KMS-11 (cell line): ENCODE results near the gene NEFH.

Source experiments
- H2AFZ ChIP-seq: fragments of 200-600 bp; sonication (generic); 2 replicates; pipeline ENCODE4 v1.6.1; 2016; ENCODE audit warnings: antibody characterized with exemption, mixed run types, low read depth
- H3K27ac ChIP-seq: fragments of 200-600 bp; sonication (generic); 2 replicates; pipeline ENCODE4 v1.6.1; 2016; ENCODE audit warnings: mild to moderate bottlenecking, mixed run types
- H3K27me3 ChIP-seq: fragments of 200-600 bp; sonication (generic); 2 replicates; pipeline ENCODE4 v1.6.1; 2017; ENCODE audit warnings: mild to moderate bottlenecking, low read depth, mixed run types, moderate library complexity; ENCODE audit not compliant: insufficient read depth
- H3K36me3 ChIP-seq: fragments of 200-600 bp; sonication (generic); 2 replicates; pipeline ENCODE4 v1.6.1; 2017; ENCODE audit warnings: mild to moderate bottlenecking, mixed run types; ENCODE audit not compliant: insufficient read depth
- H3K4me1 ChIP-seq: fragments of 200-600 bp; sonication (generic); 2 replicates; pipeline ENCODE4 v1.6.1; 2016; ENCODE audit warnings: mild to moderate bottlenecking, low read depth, mixed run types; ENCODE audit not compliant: poor library complexity, severe bottlenecking
- H3K4me2 ChIP-seq: fragments of 200-600 bp; sonication (generic); 2 replicates; pipeline ENCODE4 v1.7.0; 2016; ENCODE audit warnings: mild to moderate bottlenecking, mixed run types
- H3K4me3 ChIP-seq: fragments of 200-600 bp; sonication (generic); IDR thresholded peaks from 2 replicates; pipeline ENCODE4 v1.6.1; 2017; ENCODE audit warnings: low read depth, low read length, mixed read lengths; ENCODE audit not compliant: insufficient read depth
- H3K79me2 ChIP-seq: fragments of 200-600 bp; sonication (generic); 2 replicates; pipeline ENCODE4 v1.6.1; 2016; ENCODE audit warnings: low read depth, mixed run types; ENCODE audit not compliant: insufficient read depth
- H3K9ac ChIP-seq: fragments of 200-600 bp; sonication (generic); 2 replicates; pipeline ENCODE4 v1.6.1; 2016; ENCODE audit warnings: mild to moderate bottlenecking, mixed run types
- H4K20me1 ChIP-seq: fragments of 200-600 bp; sonication (generic); 2 replicates; pipeline ENCODE4 v1.6.1; 2016; ENCODE audit warnings: mild to moderate bottlenecking, mixed run types; ENCODE audit not compliant: insufficient read depth
- CTCF ChIP-seq: fragments of 200-600 bp; sonication (generic); conservative IDR thresholded peaks from 2 replicates; pipeline ENCODE4 v1.6.1; 2017; ENCODE audit warnings: low read depth, mild to moderate bottlenecking, antibody characterized with exemption, low read length, moderate library complexity, mixed read lengths

The NEFH gene

GRCh38 chr22:29473001-29473400 is 7.0 kb upstream of the NEFH start:
- no peak overlapping the region for H3K4me3 ChIP-seq
- H2AFZ ChIP-seq = no peak overlapping the region
- no peaks in the 10 kb centered on the region for H3K4me1 ChIP-seq
- no peak overlapping the region for H3K4me2 ChIP-seq
- H3K27me3 ChIP-seq = peaks cover 11% of the 10 kb centered on the region
- no peaks in the 10 kb centered on the region for H3K79me2 ChIP-seq
- H3K9ac ChIP-seq = no peak overlapping the region
- TF ChIP-seq CTCF = no peak
- H3K36me3 ChIP-seq = no peaks in the 10 kb centered on the region
- no peaks in the 10 kb centered on the region for H4K20me1 ChIP-seq
- no peak overlapping the region for H3K27ac ChIP-seq

GRCh38 chr22:29475550-29475949 is 4.5 kb upstream of the NEFH start:
- Histone ChIP-seq H3K79me2 (no peaks in the 10 kb centered on the region), H4K20me1 (no peaks in the 10 kb centered on the region), H2AFZ (no peak overlapping the region), H3K4me2 (no peak overlapping the region), H3K4me3 (no peak overlapping the region), H3K4me1 (no peaks in the 10 kb centered on the region), H3K36me3 (no peaks in the 10 kb centered on the region), H3K27ac (no peak overlapping the region), H3K9ac (no peak overlapping the region), H3K27me3 (peaks cover 11% of the 10 kb centered on the region)
- no peak for TF ChIP-seq CTCF

- H3K9ac ChIP-seq = no peak overlapping the region
- no peak overlapping the region for H3K4me2 ChIP-seq
- TF ChIP-seq CTCF = no peak
- no peak overlapping the region for H3K4me3 ChIP-seq
- no peaks in the 10 kb centered on the region for H3K79me2 ChIP-seq
- H3K36me3 ChIP-seq = no peaks in the 10 kb centered on the region
- no peaks in the 10 kb centered on the region for H3K4me1 ChIP-seq
- H3K27me3 ChIP-seq = peaks cover 11% of the 10 kb centered on the region
- H3K27ac ChIP-seq = no peak overlapping the region
- H2AFZ ChIP-seq = no peak overlapping the region
- no peaks in the 10 kb centered on the region for H4K20me1 ChIP-seq
Measured at GRCh38 chr22:29476116-29476515, 3.9 kb upstream of the NEFH start.

GRCh38 chr22:29477723-29478318 is 2.2 kb upstream of the NEFH start:
- H3K27me3 ChIP-seq = peaks cover 11% of the 10 kb centered on the region
- H4K20me1 ChIP-seq = no peaks in the 10 kb centered on the region
- no peak overlapping the region for H2AFZ ChIP-seq
- H3K79me2 ChIP-seq = no peaks in the 10 kb centered on the region
- H3K27ac ChIP-seq = no peak overlapping the region
- no peak overlapping the region for H3K4me2 ChIP-seq
- no peak for TF ChIP-seq CTCF
- no peaks in the 10 kb centered on the region for H3K36me3 ChIP-seq
- H3K4me3 ChIP-seq = no peak overlapping the region
- no peaks in the 10 kb centered on the region for H3K4me1 ChIP-seq
- no peak overlapping the region for H3K9ac ChIP-seq
